ENCODE measurements around the gene DYRK2. TPM values are rescaled to one million over a fixed set of nuclear protein-coding genes. Genes with fewer than 3 reads are reported as not detected.

The DYRK2 gene
- total RNA-seq, 1 experiment from 2014 or later, result 28.6 TPM

DNA sequence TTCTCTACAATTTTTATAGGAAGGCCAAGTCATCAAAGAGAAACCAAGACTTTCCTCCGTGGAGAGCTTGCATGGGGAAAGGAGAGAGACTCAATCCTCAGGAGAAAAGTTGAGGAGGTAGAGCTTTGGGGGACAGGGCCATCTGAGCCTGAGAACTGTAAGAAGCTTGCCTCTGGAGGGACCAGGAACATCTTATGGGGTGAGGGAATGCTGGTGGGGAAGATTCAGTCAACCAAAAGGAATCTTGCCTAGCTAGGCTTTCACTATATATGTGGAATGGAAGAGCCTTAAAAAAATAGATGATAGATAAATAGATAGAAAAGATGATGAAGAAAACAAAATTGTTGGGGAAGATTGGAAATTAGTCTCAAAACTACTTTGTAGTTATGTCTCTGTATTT lies 63.5 kb downstream of the DYRK2 start:
- no TSS peak for BruUV-seq (replicated peaks)
- CTCF ChIA-PET, result no interaction called here
- intact Hi-C loops (cut with micrococcal nuclease; ENCODE audit: unreplicated experiment), result no loop called here

DNA sequence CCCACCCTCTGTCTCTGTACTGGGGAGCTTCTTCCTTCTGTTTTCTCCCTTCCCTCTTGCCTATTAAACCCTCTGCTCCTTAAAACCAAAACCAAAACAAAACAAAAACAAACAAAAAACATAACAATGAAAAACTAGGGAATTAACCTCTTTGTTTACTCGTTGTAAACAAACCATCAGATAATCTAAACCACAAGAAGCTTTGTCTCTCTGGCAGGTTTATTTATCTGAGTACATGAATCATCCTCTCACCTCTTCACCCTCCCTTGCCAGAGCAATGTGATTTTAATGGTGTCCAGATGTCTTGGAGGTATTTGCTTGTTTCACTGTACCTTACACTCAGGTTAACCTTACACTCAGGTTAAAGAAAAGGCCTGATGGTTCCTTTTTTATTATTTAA lies 66.1 kb downstream of the DYRK2 start:
- intact Hi-C loops (cut with micrococcal nuclease; ENCODE audit: unreplicated experiment), result no loop called here
- no peak overlapping the region for H3K27ac ChIP-seq (ENCODE audit: low read depth, low read length, poor library complexity, severe bottlenecking)
- TF ChIP-seq EZH2 (IDR thresholded peaks at IDR 0.05; ENCODE audit: borderline replicate concordance, low read depth, low read length, poor library complexity, severe bottlenecking), result no peak
- TF ChIP-seq, protein P1, sequence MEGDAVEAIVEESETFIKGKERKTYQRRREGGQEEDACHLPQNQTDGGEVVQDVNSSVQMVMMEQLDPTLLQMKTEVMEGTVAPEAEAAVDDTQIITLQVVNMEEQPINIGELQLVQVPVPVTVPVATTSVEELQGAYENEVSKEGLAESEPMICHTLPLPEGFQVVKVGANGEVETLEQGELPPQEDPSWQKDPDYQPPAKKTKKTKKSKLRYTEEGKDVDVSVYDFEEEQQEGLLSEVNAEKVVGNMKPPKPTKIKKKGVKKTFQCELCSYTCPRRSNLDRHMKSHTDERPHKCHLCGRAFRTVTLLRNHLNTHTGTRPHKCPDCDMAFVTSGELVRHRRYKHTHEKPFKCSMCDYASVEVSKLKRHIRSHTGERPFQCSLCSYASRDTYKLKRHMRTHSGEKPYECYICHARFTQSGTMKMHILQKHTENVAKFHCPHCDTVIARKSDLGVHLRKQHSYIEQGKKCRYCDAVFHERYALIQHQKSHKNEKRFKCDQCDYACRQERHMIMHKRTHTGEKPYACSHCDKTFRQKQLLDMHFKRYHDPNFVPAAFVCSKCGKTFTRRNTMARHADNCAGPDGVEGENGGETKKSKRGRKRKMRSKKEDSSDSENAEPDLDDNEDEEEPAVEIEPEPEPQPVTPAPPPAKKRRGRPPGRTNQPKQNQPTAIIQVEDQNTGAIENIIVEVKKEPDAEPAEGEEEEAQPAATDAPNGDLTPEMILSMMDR (conservative IDR thresholded peaks at IDR 0.05; ENCODE audit: low read depth, low read length), result no peak
- DNase-seq (ENCODE audit: low spot score), result no peak
- no peaks in the 10 kb centered on the region for H3K4me1 ChIP-seq (ENCODE audit: insufficient read depth, low read length, poor library complexity, severe bottlenecking)
- CTCF ChIA-PET, result no interaction called here
- no peaks in the 10 kb centered on the region for H3K9me3 ChIP-seq (ENCODE audit: low read depth, low read length, poor library complexity, severe bottlenecking)
- H3K36me3 ChIP-seq (ENCODE audit: insufficient read depth, low read length, poor library complexity, severe bottlenecking), result no peaks in the 10 kb centered on the region
- peaks cover 3% of the 10 kb centered on the region for H3K27me3 ChIP-seq (replicated peaks; ENCODE audit: insufficient read depth, low read depth, low read length, poor library complexity)
- BruUV-seq (replicated peaks), result no TSS peak
- POLR2A ChIA-PET (ENCODE audit: low non-redundant PET), result no interaction called here
- H3K4me3 ChIP-seq (ENCODE audit: low read depth, low read length, poor library complexity, severe bottlenecking), result no peak overlapping the region

More for the DNA sequence above, 63.5 kb downstream of the DYRK2 start:
- H3K27ac ChIP-seq (ENCODE audit: low read depth, low read length, poor library complexity, severe bottlenecking), result no peak overlapping the region
- TF ChIP-seq EZH2 (IDR thresholded peaks at IDR 0.05; ENCODE audit: borderline replicate concordance, low read depth, low read length, poor library complexity, severe bottlenecking), result no peak
- TF ChIP-seq, protein P1 (conservative IDR thresholded peaks at IDR 0.05; ENCODE audit: low read depth, low read length), result no peak
- no peaks in the 10 kb centered on the region for H3K9me3 ChIP-seq (ENCODE audit: low read depth, low read length, poor library complexity, severe bottlenecking)
- H3K4me1 ChIP-seq (ENCODE audit: insufficient read depth, low read length, poor library complexity, severe bottlenecking), result no peaks in the 10 kb centered on the region
- peaks cover 3% of the 10 kb centered on the region for H3K27me3 ChIP-seq (replicated peaks; ENCODE audit: insufficient read depth, low read depth, low read length, poor library complexity)
- no peak overlapping the region for H3K4me3 ChIP-seq (ENCODE audit: low read depth, low read length, poor library complexity, severe bottlenecking)
- no peaks in the 10 kb centered on the region for H3K36me3 ChIP-seq (ENCODE audit: insufficient read depth, low read length, poor library complexity, severe bottlenecking)
- POLR2A ChIA-PET (ENCODE audit: low non-redundant PET), result no interaction called here
- DNase-seq (ENCODE audit: low spot score), result no peak
